ENCODE measurements around the gene TCF19. TPM values are rescaled to one million over a fixed set of nuclear protein-coding genes. Genes with fewer than 3 reads are reported as not detected.
A peak's percentile ranks its signal among the peaks of the same experiment; 100 is the strongest.

The TCF19 gene
- total and polyA plus RNA-seq, 10 of the 15 experiments (the other 5 are each of a cell fraction or from before 2014, with no cell fraction given): 7.7 to 103 (median 53.3) TPM

GRCh38 chr6:31165986-31166385, 7.6 kb downstream of the TCF19 start:
- H3K27ac ChIP-seq (ENCODE audit: control insufficient read depth, insufficient read depth): no peak overlapping the region
- DNase-seq (ENCODE audit: low read depth, low spot score): no peak
- no peaks in the 10 kb centered on the region for H3K9me3 ChIP-seq (replicated peaks; ENCODE audit: control insufficient read depth, insufficient read depth, low read length)
- POLR2A ChIA-PET: interaction anchor here (0.6 to 1.8 kb wide), 7 partner anchors 9 to 28 kb away, joined by 3 to 9 read pairs (median 4); no protein-coding TSS in a partner anchor
- in situ Hi-C loops (cut with MboI): no loop called here
- peaks cover 32% of the 10 kb centered on the region for H3K4me1 ChIP-seq (ENCODE audit: control insufficient read depth, insufficient read depth, low read length)
- no peaks in the 10 kb centered on the region for H3K27me3 ChIP-seq (replicated peaks in 1 of 2; ENCODE audit: control insufficient read depth in 2 of 2, insufficient read depth in 2 of 2, low read length in 1 of 2)
- intact Hi-C loops (cut with micrococcal nuclease; ENCODE audit: unreplicated experiment): no loop called here
- TF ChIP-seq ZBTB4 (CRISPR knock-in tag; IDR thresholded peaks at IDR 0.05): no peak
- no peak for TF ChIP-seq MXI1 (IDR thresholded peaks at IDR 0.05; ENCODE audit: low read depth, low read length)
- no peak for TF ChIP-seq ESRRA (IDR thresholded peaks at IDR 0.05; ENCODE audit: low read length)
- TF ChIP-seq ATF3 (IDR thresholded peaks at IDR 0.05; ENCODE audit: borderline replicate concordance, extremely low read depth, low read depth, low read length): no peak
- TF ChIP-seq BCLAF1 (IDR thresholded peaks at IDR 0.05): no peak
- no peak for TF ChIP-seq NRF1 (conservative IDR thresholded peaks at IDR 0.05; ENCODE audit: low read depth, low read length)
- TF ChIP-seq RELA (IDR thresholded peaks at IDR 0.05; ENCODE audit: borderline replicate concordance, partially characterized antibody): no peak
- no peak for TF ChIP-seq POLR2AphosphoS5 (IDR thresholded peaks at IDR 0.05; ENCODE audit: low read length)
- no peak for TF ChIP-seq TAF1 (IDR thresholded peaks at IDR 0.05; ENCODE audit: borderline replicate concordance, low read depth, low read length)
- TF ChIP-seq IRF3 (IDR thresholded peaks at IDR 0.05): no peak
- TF ChIP-seq ATF2 (IDR thresholded peaks at IDR 0.05; ENCODE audit: low read length): no peak
- no TSS peak for BruUV-seq (replicated peaks)
- peaks cover 8 to 12% of the 10 kb centered on the region in 2 experiments for H3K36me3 ChIP-seq (ENCODE audit: control insufficient read depth in 2 of 2, insufficient read depth in 2 of 2, low read length in 1 of 2)
- no peak overlapping the region for H3K4me3 ChIP-seq
- no peaks in the 10 kb centered on the region; the same call in 1 of the 2 replicates for H4K20me1 ChIP-seq (ENCODE audit: control insufficient read depth, insufficient read depth)
- ATAC-seq: no peak
- no peak overlapping the region for H3K9ac ChIP-seq (ENCODE audit: control insufficient read depth, insufficient read depth, low read length)
- no peak overlapping the region for H2AFZ ChIP-seq (ENCODE audit: control insufficient read depth, low read depth, low read length)
- H3K4me2 ChIP-seq (ENCODE audit: control insufficient read depth, insufficient read depth): peak overlapping the region; percentile 44; the same call in 1 of the 2 replicates
- FAIRE-seq: no peak
- SMC1A ChIA-PET (ENCODE audit: uncharacterized antibody, unreplicated experiment): interaction anchor here (0.7 to 2.5 kb wide), 10 partner anchors 8 to 183 kb away, joined by 3 to 18 read pairs (median 4); partner anchors contain the start of gene PSORS1C2
- 91% methylated on average over 5 of the region's 5 CpGs for WGBS (ENCODE audit: insufficient coverage, insufficient replicate concordance, low lambda C conversion rate, missing lambda C conversion rate)
- peaks cover 12% of the 10 kb centered on the region for H3K79me2 ChIP-seq (ENCODE audit: control insufficient read depth, insufficient read depth, low read length)
- CTCF ChIA-PET: interaction anchor here (0.9 to 2.4 kb wide), 8 partner anchors 10 to 201 kb away, joined by 3 to 10 read pairs (median 3); partner anchors contain the start of gene PSORS1C2
- RAD21 ChIA-PET (ENCODE audit: unreplicated experiment): interaction anchor here (0.7 to 1.8 kb wide), 8 partner anchors 10 to 200 kb away, joined by 3 to 10 read pairs (median 4); no protein-coding TSS in a partner anchor

All from GM12878 (cell line).